GM03348 (cell line): ENCODE data around the gene LDLRAD3.
A peak's percentile ranks its signal among the peaks of the same experiment; 100 is the strongest.
"Not testable (repeated sequence)": the region's sequence is repeated elsewhere in the genome, so short reads cannot be mapped to it uniquely, and the experiment has no call there.

ENCODE experiments used
- DNase-seq: peaks from one replicate; pipeline ENCODE4 v3.0.0; 2012; ENCODE audit warnings: low spot score

LDLRAD3 gene

DNA sequence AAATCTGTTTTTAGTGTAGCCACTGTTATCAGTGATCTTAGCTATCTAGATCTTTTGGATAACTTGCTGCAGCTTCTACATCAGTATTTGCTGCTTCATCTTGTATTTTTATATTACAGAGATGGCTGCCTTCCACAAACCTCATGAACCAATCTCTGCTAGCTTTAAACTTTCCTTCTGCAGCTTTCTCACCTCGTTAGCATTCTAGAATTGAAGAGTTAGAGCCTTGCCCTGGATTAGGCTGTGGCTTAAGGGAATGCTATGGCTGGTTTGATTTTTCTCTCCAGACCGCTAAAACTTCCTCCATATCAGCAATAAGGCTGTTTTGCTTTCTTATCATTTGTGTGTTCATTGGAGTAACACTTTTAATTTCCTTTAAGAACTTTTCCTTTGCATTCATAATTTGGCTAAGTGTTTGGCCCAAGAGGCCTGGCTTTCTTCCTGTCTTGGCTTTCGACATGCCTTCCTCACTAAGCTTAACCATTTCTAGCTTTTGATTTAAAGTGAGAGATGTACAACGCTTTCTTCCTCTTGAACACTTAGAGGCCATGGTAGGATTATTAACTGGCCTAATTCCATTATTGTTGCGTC is 51.9 kb downstream of the LDLRAD3 start:
- DNase-seq, result no peak

DNA sequence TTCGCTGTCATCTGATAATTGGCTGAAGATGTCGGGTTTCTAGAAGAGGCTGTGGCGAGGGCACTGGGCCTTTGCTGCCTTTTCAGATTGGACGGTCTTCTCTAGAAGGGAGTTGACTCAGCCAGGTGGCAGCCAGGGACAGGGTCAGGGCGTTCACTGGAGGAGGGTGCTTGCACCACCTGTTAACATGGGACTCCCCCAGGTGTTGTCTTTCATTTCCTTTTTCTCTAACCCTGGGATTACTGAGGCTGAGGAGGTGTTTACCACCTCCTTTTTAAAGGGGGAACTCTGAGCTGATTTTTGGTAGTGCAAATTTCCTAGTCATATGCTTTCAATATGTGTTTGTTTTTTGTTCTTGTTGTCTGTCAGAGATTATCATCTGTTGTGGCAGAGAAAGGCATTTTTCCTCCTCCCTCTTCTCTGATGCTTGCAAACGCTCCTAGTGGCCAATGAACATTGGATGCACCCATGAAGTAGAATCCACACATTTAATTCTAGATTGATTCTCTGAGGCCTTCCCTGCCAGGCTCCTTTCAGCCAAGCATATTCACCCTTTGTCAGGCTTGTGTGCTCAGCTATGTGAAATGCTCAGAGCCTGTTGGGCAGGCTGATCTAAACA is 54.1 kb downstream of the LDLRAD3 start:
- DNase-seq, result no peak

DNA sequence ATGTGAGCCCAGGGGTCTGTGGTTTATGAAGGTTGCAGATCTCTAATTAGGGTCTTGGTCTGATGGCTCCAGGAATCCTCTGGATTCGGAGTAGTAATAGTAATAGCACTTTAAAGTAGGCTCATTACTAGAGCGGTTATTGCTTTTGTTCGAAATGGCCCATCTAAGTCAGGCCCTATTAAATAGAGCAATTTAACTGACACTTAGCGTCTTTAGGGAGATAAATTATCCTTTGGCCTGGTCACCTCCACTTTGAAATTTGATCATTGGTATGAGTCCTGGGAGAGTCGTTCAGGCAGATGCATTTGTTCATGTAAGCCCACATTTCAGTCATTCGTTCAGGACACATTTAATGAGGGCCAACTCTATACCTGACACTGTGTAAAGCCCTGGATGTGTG is 54.8 kb downstream of the LDLRAD3 start:
- DNase-seq, result no peak

DNA sequence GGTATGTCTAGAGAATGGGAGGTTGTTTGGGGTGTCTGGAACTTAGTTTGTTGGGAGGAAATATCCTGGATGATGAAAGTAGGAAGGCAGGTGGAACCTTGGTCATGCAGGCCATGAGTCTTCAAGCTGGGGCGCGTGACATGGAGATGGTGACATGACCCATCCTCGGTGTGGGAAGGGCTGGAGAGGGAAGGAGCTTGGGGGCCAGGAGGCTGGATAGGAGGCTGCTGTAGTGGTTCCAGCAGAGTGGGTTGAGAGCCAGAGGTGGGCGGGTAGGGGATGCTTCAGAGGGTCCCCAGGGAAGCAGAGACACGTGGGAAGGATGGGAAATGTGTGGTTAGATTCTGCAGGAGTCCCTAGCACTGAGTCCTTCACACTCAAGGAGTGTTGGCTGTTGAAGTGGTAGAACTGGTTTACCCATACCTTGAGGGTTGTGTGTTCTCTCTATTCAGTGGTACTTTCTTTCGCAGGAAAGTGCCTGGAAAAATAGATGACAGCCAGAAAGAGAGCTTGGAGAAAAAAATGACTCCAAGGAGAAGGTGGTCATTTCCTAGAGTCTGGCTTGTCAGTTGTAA is 56.8 kb downstream of the LDLRAD3 start:
- no peak for DNase-seq

DNA sequence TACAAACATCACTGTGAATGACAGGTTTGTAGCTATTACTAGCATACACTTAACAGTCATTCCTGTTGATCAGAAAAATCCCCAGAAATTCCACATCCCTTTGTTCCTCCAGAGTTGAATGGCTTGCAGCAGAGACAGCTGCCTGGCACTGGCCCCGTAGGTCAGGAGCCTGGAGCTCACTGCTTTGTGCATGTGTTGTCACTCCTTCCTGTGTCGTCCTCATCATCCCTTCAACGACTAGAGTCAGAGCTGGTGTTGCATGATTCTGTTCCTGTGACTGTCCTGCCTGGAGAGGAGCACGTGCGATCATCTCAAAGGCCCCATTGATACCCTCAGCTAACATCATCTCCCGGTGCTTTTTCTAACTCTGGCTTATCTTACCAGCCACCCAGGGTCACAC is 58.3 kb downstream of the LDLRAD3 start:
- no peak for DNase-seq

DNA sequence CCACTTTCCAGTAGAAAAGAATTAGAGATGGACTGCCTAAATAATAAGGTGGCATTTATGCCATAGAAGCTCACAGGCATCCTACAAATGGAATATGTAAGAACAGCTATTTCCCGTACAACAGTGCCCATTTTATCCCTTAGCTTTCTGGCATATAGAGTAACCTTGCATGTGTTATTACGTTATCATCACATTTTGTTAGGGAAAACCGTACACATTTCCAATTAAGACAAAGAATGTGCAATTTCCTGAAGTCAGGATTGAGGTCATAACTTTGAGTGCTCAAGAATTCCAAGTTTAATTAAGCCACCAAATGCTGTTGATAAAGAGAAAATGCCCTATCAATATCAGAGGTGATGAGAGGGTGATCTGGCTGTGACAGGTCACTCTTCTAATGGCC is 58.9 kb downstream of the LDLRAD3 start:
- no peak for DNase-seq

DNA sequence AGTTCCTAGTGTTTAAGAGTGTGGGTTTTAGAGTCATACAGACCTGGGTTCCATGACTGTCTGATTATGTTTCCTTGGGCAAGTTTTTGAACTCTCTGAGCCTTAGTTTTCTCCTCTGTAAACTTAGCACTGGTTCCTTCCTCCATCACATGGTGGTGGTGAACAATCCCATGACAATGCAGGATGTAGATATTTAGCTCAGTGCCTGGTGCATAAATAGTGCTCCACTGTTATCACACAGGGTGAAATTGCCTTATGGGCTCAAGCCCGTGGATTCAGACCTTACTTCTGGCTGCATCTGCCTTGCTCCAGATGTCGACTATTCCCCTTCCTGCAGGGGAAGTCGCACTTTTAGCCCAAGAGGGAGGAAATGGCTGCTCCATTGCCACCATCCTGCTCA is 62.7 kb downstream of the LDLRAD3 start:
- DNase-seq, result no peak

DNA sequence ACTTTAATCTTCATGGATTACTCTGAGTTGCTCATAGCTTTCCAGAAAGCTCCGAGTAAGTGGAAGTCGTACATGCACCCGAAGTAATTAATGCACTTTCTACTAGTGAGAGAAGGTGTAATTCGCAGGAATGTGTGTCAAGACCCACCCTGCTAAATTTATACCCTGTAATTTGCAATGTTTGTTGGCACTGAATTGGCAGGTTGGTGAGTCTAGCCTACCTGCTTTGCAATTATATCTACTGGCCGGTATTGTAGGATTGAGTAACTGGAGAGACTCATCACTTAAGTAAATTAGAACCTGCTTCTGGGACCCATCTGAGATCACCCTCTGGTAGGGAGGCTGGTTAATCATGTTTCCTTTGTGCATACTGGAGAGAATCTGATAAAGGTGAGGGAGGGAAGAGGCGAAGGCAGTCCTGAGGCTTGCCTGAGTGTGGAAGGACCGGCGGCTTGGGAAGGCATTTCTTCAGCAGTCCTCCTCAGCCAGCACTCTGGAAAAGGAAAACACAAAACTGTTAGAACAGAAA is 63.3 kb downstream of the LDLRAD3 start:
- DNase-seq, result no peak

DNA sequence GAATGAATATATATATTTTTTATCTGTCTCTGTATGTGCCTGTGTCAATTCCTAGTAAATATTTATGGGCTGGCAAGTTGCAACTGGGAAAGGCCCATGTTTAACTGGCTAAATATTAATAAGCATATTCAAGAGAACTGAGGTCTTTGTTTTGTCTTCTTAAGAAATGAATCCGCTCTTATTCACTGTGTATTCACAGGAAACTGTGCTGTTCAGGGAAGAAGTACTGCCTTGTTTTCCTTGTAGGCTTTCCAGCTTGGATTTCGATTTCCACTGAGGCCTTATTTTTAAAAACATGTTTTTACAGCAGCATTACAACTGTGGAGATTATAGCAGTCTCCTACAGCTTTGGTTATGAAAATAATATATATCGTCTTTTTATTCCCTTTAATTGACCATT is 64.7 kb downstream of the LDLRAD3 start:
- DNase-seq, result no peak

DNA sequence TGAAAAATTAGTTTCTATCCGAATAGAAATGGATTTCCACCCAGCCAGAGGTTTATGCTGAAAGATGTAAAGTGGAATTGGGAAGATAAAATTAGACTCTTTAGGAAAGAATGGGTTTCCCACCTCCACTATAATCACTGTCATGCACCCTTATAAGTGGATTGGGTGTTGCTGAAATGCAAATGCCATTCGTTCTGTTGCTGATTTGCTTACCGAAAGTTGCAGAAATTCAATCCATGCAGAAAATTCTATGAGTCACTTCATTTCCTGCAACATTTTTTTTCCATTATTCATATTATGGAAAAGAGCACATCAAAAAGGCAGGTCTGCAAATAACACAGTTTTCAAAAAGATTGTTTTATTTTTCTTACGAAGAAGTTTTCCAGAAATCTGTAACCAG is 65.6 kb downstream of the LDLRAD3 start:
- peak; percentile 60 for DNase-seq

DNA sequence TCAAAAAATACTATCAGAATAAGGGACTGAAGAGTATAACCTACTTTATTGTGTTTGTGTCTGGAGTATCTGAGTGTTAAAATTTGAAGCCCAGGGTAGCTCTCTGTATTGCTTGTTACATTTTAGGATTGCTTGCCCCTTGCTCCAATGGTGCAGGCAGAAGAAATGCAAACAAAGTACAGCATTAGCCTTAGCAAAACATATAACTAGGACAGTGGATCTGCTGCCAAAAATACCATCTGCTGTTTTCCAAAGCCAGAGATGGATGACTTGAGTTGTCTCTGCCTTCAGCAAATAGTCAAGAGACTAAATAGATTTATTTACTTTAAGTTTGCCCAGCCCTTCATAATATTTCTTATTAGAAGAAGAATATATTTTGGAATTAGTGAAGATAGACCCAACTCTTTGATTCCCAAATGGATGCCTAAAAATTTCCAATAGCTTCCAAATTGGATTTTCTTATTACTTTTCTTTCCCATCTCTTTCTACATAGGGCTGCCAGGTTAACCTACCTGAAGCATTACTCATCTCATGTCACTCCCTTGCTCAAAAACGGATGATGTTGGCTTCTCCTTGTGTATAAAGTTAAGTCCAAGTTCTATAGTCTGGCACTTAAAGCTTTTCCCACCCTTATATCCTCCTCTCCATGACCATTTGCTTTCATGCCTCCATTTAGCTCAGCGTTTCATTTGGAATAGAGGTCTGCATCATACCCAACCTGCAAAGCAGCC is 66.3 kb downstream of the LDLRAD3 start:
- peak; percentile 33 for DNase-seq

DNA sequence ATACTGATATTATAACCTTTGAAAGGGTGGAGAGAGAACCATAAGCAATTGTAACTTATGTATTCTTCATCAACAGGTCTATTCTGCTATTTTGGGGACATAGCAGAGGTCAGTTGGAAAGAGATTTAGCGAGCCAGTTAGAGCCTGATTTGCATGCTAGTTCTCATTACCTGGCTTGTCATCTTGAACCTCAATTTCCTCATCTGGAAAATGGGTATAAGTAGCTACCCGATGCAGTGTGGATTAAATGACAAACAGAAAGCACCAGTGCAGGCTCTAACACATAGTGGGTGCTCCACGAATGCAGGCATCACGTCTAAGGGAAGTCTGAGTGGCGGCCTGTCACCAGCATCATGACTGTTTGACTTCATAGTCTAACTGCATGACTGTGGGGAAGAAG is 67.7 kb downstream of the LDLRAD3 start:
- DNase-seq, result no peak

DNA sequence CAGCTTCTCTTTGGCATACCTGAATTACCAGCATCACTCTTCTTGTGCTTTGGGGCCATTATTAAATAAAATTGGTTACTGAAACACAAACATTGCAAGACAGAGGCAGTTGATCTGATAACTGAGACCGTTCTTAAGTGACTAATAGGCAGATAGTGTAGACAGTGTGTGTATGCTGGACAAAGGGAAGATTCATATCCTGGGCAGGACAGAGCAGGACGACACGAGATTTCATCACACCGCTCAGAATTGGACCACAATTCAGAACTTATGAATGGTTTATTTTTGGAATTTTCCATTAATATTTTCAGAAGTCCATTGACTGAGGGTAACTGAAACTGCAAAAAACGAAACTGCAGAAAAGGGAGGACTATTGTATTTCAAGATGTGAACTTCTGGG is 68.6 kb downstream of the LDLRAD3 start:
- no peak for DNase-seq

DNA sequence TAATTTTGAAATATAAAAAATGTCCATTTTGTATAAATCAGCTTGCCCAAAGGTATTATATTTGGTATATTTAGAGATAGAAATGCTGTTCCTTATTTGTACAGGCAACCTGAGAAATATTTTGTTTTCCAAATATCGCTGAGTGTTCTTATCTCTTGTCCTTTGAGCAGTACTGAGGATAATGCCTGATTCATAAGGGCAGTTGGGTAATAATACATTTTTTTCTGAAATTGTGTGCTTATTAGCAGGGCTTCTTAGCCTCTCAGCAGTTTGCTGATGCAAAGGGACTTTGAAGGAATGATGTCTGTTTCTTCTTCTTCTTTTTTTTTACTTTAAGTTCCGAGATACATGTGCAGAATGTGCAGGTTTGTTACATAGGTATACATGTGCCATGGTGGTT is 69.1 kb downstream of the LDLRAD3 start:
- no peak for DNase-seq

DNA sequence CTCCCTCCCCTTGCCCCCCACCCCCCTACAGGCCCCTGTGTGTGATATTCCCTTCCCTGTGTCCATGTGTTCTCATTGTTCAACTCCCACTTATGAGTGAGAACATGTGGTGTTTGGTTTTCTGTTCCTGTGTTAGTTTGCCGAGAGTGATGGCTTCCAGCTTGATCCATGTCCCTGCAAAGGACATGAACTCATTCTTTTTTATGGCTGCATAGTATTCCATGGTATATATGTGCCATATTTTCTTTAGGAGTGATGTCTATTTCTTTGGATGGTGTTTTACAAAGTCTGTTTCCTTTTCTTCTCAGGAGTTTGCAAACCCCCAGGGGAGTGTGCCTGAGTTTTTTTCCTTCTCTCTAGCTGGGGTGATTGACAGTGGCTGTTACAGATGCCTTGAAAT is 69.6 kb downstream of the LDLRAD3 start:
- DNase-seq, result not testable (repeated sequence)

DNA sequence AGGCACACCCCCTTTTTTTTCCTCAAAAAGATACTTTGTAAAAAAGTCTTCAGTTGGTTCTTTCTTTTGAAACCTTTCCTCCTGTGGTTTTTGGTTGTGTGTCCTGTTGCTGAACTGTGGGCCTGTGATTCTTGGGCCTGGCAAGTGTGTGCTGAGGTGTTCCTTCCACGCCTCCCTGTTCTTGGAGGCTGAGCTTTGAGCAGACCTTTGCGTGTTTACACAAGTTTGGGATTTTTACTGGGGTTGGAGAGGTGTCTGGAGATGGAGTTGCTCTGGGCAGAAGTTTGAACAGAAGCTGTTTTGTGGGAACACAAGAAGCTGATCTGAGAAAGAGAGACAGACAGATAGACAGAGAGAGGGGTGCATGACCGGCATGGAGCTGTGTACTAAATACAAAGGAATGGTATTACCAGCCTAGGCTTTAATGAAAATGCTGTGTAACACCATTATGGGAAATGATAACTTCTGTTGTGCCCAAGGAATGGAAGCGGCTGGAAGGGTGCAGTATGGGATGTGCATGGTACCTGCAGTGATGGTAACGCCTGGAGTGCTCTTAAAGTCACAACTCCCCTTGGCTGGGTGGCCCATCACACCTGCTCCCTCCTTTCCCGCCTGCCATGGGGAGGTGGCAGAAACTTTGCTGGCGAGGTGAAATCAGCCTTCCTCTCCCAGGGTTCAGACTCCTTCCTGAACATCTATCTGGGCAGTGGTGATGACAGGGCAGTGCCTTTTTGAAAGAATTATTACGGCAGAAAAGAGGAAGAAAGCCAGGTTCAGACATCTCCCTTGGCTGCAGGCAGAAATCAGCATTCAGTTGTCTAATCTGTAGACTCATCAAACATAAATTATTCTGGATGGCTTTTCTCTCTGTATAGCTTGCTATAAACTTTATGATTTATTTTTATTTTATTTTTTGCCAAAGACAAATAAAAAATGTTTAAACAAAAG is 70.4 kb downstream of the LDLRAD3 start:
- DNase-seq, result no peak

DNA sequence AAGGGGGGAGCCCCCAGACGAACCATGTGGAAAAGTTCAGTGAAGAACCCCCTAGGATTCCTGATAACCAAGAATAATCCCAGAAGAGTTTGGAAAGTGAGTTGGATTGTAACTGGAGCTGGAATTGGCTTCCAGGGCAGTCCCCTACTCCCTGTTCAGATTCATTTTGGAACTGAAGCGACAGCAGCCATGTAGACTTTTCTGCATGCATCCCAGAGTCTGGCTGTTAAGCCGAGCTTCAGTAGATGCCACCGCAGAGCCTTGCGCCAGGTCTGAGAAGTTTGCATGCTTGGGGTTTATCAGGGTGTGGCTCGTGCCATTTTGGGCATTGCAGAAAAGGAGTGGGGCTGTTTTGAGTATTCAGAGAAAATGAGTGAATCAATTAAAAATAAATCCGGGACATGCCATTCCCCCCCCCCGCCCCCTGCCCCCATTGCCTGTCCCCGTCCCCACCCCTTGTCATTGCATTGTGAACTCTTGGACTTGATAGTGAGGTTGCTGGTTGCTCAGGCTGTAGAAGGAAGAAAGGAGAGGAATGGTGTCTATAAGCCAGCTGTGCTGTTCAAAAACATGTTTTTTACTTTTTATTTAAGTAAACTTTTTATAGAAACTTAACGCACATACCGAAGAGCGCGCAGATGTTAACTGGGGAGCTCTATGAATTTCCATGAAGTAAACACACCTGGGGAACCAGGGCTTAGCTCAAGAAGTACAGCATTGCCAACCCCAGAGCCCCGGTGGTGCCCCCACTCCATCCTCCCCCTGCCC is 71.2 kb downstream of the LDLRAD3 start:
- no peak for DNase-seq

DNA sequence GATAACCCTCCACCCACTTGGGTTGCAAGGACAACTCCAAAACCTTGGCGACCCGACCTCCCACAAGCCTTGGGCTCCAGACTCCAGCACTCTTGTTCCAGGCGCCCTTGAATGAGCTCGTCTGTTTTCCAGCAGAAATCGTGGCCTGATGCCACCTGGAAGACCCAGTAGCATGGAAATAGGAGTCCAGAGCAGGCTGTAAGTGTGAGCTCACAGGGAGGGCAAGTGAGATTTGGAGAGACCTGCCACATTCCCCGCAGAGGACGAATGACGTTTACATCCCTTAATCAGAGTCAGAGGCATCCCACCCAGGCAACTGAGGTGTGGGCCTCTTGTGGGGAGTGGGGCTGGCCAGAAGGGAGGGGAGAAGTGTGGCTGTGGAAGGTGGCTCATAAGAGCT is 71.9 kb downstream of the LDLRAD3 start:
- no peak for DNase-seq

DNA sequence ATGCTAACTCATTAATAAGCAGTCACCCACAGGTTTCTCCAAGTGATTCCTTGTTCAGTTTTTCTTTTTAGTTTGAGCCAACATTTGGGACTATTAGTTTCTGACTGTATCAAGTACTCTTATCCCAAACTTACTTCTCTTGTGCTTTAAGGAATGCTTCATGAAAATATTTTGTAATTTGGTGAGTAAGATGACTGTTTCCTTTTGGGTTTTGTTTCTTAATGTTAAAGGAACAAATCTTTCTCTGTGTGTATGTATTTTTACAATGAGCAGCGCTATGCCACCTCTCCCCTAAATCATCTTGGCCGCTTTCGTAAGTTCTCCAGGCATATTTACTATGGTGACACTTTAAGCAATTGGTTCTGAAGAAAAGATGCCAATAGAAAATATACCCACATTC is 72.4 kb downstream of the LDLRAD3 start:
- no peak for DNase-seq

DNA sequence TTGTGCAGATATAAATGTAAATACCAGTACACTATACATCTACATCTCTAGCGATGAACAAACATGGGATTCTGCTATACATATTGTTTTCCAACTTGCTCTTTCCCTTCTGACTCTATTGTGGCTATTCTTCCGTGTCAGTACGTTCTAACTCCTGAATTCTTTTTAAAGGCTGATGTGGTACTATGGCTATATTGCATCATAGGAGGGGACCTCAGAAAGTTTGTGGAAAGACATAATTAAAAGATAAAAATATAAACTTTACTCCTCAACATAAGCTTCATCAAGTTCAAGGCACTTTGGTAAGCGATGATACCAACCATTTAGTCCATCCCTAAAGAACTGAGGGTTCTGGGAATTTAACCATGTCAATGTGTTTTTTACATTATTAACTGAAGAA is 72.8 kb downstream of the LDLRAD3 start:
- no peak for DNase-seq

DNA sequence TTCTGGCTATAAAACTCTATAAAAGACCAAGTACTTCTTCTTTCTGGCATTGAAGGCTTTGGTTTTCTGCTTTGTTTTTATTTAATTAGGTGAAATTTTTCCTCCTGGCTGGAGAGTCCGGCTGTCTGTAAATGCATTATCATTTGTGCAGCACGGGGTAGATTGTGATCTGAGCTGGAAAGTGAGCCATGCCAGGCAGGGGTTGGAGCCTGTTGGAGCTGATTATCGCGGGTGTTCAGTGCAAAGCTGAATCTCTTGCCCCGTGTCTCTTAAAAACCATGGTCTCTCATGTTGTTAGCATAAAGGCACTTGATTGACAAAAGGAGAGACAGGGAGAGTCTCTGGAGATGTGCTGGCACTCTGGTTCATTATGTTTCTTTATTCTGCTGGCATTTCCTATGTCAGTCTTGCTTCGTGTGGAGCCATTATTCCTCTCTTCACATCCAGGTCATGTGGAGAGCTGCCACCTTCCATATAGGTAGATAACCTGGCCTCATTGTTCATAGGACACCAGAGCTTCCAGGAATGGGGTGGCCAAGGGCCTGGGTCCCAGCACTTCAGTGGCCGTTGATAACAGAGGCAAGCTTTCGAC is 75.2 kb downstream of the LDLRAD3 start:
- DNase-seq, result no peak
